ENCODE data around the gene ZNF526. TPM values are rescaled to one million over a fixed set of nuclear protein-coding genes. Genes with fewer than 3 reads are reported as not detected.

Gene ZNF526
- total RNA-seq, 1 donor from 2014 or later: 6.5 TPM

GRCh38 chr19:42199440-42200115, 20.5 kb upstream of the ZNF526 start:
- H3K36me3 Mint-ChIP-seq: peaks cover 35% of the 10 kb centered on the region
- no peak overlapping the region for H3K27ac ChIP-seq
- H3K27ac Mint-ChIP-seq: no peak overlapping the region

GRCh38 chr19:42200116-42200715, 19.9 kb upstream of the ZNF526 start:
- Histone ChIP-seq H3K36me3 (no peaks in the 10 kb centered on the region), H3F3A (ENCODE audit: low read depth) (no peaks in the 10 kb centered on the region), H3K4me2 (no peak overlapping the region), H3K9me3 (ENCODE audit: low read depth) (no peaks in the 10 kb centered on the region), H4K20me1 (ENCODE audit: low read depth) (peaks cover 67% of the 10 kb centered on the region), H3K4me1 (no peaks in the 10 kb centered on the region), H3K27me3 (no peaks in the 10 kb centered on the region), H3K79me2 (ENCODE audit: low read depth) (peaks cover 12% of the 10 kb centered on the region), H3K27ac (no peak overlapping the region), H2AFZ (replicated peaks) (no peak overlapping the region), H3K9ac (no peak overlapping the region), H3K4me3 (no peak overlapping the region)
- H3K4me1 Mint-ChIP-seq: peaks cover 7% of the 10 kb centered on the region
- H3K9me3 Mint-ChIP-seq: no peaks in the 10 kb centered on the region
- no peak overlapping the region for H3K4me3 Mint-ChIP-seq
- TF ChIP-seq EZH2phosphoT487 (IDR thresholded peaks at IDR 0.05): no peak
- TF ChIP-seq CTCF (IDR thresholded peaks at IDR 0.05): no peak
- no peak for TF ChIP-seq EZH2 (IDR thresholded peaks at IDR 0.05)
- H3K27me3 Mint-ChIP-seq (ENCODE audit: insufficient read depth, low read depth): peaks cover 4% of the 10 kb centered on the region
- no peak overlapping the region for H3K27ac Mint-ChIP-seq
- H3K36me3 Mint-ChIP-seq: peaks cover 41% of the 10 kb centered on the region
- DNase-seq (ENCODE audit: low spot score): no peak

More at GRCh38 chr19:42199440-42200115, 20.5 kb upstream of the ZNF526 start:
- H3K4me1 Mint-ChIP-seq: peaks cover 7% of the 10 kb centered on the region
- Histone ChIP-seq H3K4me1 (no peaks in the 10 kb centered on the region), H3K4me2 (no peak overlapping the region), H3K9ac (no peak overlapping the region), H3K27me3 (no peaks in the 10 kb centered on the region), H3K79me2 (ENCODE audit: low read depth) (peaks cover 12% of the 10 kb centered on the region), H4K20me1 (ENCODE audit: low read depth) (peaks cover 60% of the 10 kb centered on the region), H3K4me3 (no peak overlapping the region), H3K9me3 (ENCODE audit: low read depth) (no peaks in the 10 kb centered on the region), H2AFZ (replicated peaks) (no peak overlapping the region), H3F3A (ENCODE audit: low read depth) (no peaks in the 10 kb centered on the region), H3K36me3 (no peaks in the 10 kb centered on the region)
- no peak overlapping the region for H3K4me3 Mint-ChIP-seq
- H3K27me3 Mint-ChIP-seq (ENCODE audit: insufficient read depth, low read depth): peaks cover 4% of the 10 kb centered on the region
- H3K9me3 Mint-ChIP-seq: no peaks in the 10 kb centered on the region
- TF ChIP-seq EZH2phosphoT487 (IDR thresholded peaks at IDR 0.05) (no peak), EZH2 (IDR thresholded peaks at IDR 0.05) (no peak), CTCF (IDR thresholded peaks at IDR 0.05) (no peak)
- DNase-seq (ENCODE audit: low spot score): no peak

- no peaks in the 10 kb centered on the region for H3K27me3 ChIP-seq
- H3K9me3 ChIP-seq (ENCODE audit: low read depth): no peaks in the 10 kb centered on the region
- H3K79me2 ChIP-seq (ENCODE audit: low read depth): peaks cover 17% of the 10 kb centered on the region
- H3K4me1 ChIP-seq: no peaks in the 10 kb centered on the region
- Mint-ChIP-seq H3K27ac (peak overlapping the region; percentile 20), H3K9me3 (no peaks in the 10 kb centered on the region), H3K36me3 (peaks cover 44% of the 10 kb centered on the region), H3K4me3 (peak overlapping the region; percentile 41), H3K4me1 (peaks cover 7% of the 10 kb centered on the region), H3K27me3 (ENCODE audit: insufficient read depth, low read depth) (peaks cover 8% of the 10 kb centered on the region)
- H3K9ac ChIP-seq: no peak overlapping the region
- no peak overlapping the region for H3K4me2 ChIP-seq
- no peak overlapping the region for H3K4me3 ChIP-seq
- no peaks in the 10 kb centered on the region for H3K36me3 ChIP-seq
- peaks cover 79% of the 10 kb centered on the region for H4K20me1 ChIP-seq (ENCODE audit: low read depth)
- DNase-seq (ENCODE audit: low spot score): no peak
- no peaks in the 10 kb centered on the region for H3F3A ChIP-seq (ENCODE audit: low read depth)
- H3K27ac ChIP-seq: no peak overlapping the region
- no peak overlapping the region for H2AFZ ChIP-seq (replicated peaks)
- TF ChIP-seq EZH2phosphoT487 (IDR thresholded peaks at IDR 0.05) (no peak), EZH2 (IDR thresholded peaks at IDR 0.05) (no peak), CTCF (IDR thresholded peaks at IDR 0.05) (no peak)
Observed at GRCh38 chr19:42201489-42202289, 18.4 kb upstream of the ZNF526 start.

Data from neural progenitor cell (in vitro differentiated cells).